GM10248 (cell line): ENCODE results near the gene PMEL.

Experiments
- CTCF ChIA-PET: fragments of 300-600 bp; sonication (Branson Sonifier 250); formaldehyde crosslinking; extraction: SDS; loops from one replicate; lab custom pipeline; 2021; ENCODE audit warnings: antibody characterized with exemption; lab: Yijun Ruan, JAX
- POLR2A ChIA-PET: fragments of 350-650 bp; sonication (Branson Sonifier 250); formaldehyde crosslinking; extraction: SDS; loops from one replicate; lab custom pipeline; 2020; ENCODE audit warnings: antibody characterized with exemption; lab: Yijun Ruan, JAX
- DNase-seq: peaks from one replicate; pipeline ENCODE4 v3.0.0; 2012; ENCODE audit errors: extremely low spot score
- TF ChIP-seq, protein P1 (sequence below): IDR thresholded peaks from 2 replicates; pipeline ENCODE4 v1.5.1; 2012; ENCODE audit warnings: mild to moderate bottlenecking, low read depth; ENCODE audit errors: extremely low read depth, missing control alignments, control extremely low read depth

Gene PMEL

DNA sequence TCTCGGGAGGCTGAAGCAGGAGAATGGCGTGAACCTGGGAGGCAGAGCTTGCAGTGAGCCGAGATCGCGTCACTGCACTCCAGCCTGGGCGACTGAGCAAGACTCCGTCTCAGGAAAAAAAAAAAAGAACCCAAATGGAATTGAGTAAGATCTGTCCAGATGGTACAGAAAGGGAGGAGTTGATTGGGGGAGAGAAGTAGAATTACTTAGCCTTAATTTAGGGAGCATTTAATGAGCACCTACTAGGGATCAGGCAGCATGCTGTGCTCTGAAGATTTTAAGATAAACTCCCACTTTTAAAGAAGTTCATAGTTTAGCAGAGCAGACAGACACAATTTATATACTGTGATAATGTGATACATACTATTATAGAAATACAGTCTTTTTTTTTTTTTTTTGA, 12.6 kb upstream of the PMEL start:
- POLR2A ChIA-PET, result no interaction called here
- no peak for DNase-seq
- CTCF ChIA-PET, result interaction anchor here (1.2 to 1.6 kb wide), 2 partner anchors 17 to 19 kb away, joined by 5 read pairs; partner anchors contain the start of gene SUOX
- TF ChIP-seq, protein P1, sequence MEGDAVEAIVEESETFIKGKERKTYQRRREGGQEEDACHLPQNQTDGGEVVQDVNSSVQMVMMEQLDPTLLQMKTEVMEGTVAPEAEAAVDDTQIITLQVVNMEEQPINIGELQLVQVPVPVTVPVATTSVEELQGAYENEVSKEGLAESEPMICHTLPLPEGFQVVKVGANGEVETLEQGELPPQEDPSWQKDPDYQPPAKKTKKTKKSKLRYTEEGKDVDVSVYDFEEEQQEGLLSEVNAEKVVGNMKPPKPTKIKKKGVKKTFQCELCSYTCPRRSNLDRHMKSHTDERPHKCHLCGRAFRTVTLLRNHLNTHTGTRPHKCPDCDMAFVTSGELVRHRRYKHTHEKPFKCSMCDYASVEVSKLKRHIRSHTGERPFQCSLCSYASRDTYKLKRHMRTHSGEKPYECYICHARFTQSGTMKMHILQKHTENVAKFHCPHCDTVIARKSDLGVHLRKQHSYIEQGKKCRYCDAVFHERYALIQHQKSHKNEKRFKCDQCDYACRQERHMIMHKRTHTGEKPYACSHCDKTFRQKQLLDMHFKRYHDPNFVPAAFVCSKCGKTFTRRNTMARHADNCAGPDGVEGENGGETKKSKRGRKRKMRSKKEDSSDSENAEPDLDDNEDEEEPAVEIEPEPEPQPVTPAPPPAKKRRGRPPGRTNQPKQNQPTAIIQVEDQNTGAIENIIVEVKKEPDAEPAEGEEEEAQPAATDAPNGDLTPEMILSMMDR, result no peak

DNA sequence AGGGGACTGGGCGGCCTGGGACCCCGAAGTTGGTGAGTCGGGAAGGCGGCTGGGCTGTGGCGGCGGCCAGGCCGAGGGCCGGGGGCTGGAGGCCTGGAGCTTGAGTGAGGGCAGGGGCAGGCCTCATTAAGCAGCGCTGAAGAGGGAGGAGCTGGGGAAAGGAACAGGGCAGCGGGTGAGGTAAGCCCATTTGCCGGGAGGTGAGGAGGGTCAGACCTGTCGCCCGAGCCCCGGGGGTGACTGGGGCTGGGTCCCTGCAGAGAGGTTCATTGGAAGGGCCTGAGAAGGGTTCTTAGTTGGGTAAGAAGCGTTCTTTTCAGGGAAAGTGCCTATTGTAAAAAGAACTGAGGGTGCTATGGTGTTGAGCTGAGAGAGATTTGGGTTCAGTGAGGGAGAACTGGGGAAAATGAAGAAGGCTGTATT, 8.5 kb upstream of the PMEL start:
- DNase-seq, result peak; percentile 58
- ChIA-PET CTCF (interaction anchor here (0.7 to 3.0 kb wide), 24 partner anchors 8 to 255 kb away, joined by 3 to 38 read pairs (median 4); partner anchors contain the start of genes ORMDL2, PA2G4, PYM1 and SARNP), POLR2A (interaction anchor here (0.5 to 2.7 kb wide), 18 partner anchors 8 to 247 kb away, joined by 3 to 19 read pairs (median 4); partner anchors contain the start of genes ORMDL2, PA2G4, PYM1 and RNF41)
- TF ChIP-seq, protein P1, result no peak

DNA sequence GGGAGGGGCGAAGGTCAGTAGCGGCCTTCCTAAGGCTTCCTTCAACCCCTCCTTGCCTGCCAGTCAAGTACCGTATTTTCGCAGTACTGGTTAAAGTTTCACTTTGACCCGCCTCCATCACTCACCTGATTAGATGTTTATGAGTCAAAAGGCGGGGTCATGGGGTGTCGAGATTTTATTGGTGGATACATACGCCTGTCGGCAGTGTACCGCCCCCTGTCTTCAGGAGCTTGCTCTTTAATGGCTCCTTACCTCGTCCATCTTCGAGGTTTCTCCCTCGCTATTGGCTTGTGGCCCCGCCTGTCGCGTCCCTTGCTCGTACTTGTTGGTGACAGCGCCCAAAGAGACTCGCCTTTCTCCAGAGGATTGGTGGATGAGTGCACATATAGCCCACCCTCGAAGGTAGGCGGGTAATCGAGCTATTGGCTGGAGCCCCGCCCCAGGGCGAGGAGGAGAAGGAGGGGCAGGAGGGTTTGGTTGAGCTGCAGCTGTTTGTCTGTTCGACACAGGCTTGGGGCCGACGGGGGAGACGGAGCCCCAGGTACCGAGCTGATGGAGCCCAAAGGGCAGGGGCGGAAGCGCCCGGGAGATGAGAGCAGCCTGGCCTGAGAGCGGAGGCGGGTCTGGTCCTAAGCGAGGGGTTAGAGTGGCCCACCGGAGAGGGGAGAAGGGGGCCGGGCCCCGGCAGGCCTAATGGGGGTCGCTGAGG, 7.9 kb upstream of the PMEL start, which contains the start of gene RAB5B:
TSS of gene RAB5B (plus strand) at position 480 of the 709 bp plus-strand sequence. CDS start 12,883 bp downstream, outside the sequence.
- CTCF ChIA-PET, result interaction anchor here (0.7 to 3.0 kb wide), 24 partner anchors 9 to 255 kb away, joined by 3 to 38 read pairs (median 3); partner anchors contain the start of genes ORMDL2, PA2G4, PYM1 and SARNP
- TF ChIP-seq, protein P1, result no peak
- DNase-seq, result peak; percentile 94
- POLR2A ChIA-PET, result interaction anchor here (0.5 to 2.7 kb wide), 21 partner anchors 9 to 248 kb away, joined by 3 to 19 read pairs (median 4); partner anchors contain the start of genes DNAJC14, ORMDL2, PA2G4 and PYM1

DNA sequence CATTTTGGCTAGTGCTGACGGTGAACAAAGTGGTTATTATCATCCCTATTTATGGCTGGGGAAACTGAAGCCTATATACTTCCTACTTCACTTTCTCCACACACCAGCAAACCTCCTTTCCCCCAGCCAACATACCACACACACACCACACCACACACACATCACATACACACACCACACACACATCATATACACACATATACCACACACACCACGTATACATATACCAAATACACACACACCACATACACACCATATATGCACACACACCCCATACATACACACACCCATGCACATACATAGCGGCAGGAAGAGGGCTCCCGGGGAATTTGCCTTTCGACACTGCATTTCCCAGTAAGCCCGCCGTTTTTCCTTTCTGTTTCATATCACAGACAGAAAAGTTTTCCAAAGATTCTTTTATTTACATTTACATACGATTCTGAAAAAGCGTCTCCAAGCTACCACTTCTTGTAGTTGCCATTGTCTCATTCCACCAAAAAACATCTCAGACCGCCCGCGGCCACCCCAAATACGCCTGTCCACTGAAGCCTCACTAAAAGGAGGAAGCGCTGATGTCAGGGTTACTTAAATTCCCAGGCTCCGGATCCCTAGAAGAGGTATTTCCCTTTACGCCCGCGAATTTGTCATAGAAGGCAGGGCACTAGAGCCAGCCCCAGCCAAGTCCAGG, 7.2 kb upstream of the PMEL start:
- DNase-seq, result no peak
- TF ChIP-seq, protein P1, result no peak
- ChIA-PET POLR2A (interaction anchor here (0.6 to 2.7 kb wide), 17 partner anchors 10 to 249 kb away, joined by 3 to 19 read pairs (median 6); partner anchors contain the start of genes DNAJC14, ORMDL2, PA2G4 and RNF41), CTCF (interaction anchor here (0.7 to 3.0 kb wide), 19 partner anchors 8 to 254 kb away, joined by 3 to 38 read pairs (median 4); partner anchors contain the start of genes ORMDL2, PA2G4, PYM1 and SARNP)

DNA sequence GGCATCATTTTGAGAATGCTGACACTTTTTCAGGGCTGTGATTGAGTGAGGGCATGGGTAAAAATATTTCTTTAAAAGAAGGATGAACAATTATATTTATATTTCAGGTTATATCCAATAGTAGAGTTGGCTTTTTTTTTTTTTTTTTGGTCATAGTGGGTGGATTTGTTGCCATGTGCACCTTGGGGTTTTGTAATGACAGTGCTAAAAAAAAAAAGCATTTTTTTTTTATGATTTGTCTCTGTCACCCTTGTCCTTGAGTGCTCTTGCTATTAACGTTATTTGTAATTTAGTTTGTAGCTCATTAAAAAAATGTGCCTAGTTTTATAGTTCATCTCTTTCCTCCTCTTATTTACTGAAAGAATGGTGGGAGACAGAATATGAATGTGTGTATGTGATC, 6.6 kb upstream of the PMEL start:
- ChIA-PET CTCF (no interaction called here), POLR2A (interaction anchor here (2.7 kb wide), 1 partner anchor 155 kb away, joined by 15 read pairs; the partner anchor contains the start of genes ORMDL2 and SARNP)
- TF ChIP-seq, protein P1, result no peak
- DNase-seq, result no peak

DNA sequence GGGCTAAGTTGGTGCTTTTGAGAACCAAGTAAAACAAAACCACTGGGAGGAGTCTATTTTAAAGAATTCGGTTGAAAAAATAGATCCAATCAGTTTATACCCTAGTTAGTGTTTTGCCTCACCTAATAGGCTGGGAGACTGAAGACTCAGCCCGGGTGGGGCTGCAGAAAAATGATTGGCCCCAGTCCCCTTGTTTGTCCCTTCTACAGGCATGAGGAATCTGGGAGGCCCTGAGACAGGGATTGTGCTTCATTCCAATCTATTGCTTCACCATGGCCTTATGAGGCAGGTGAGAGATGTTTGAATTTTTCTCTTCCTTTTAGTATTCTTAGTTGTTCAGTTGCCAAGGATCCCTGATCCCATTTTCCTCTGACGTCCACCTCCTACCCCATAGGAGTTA, 6.2 kb upstream of the PMEL start:
- CTCF ChIA-PET, result no interaction called here
- no peak for DNase-seq
- POLR2A ChIA-PET, result interaction anchor here (2.7 kb wide), 1 partner anchor 154 kb away, joined by 15 read pairs; the partner anchor contains the start of genes ORMDL2 and SARNP
- TF ChIP-seq, protein P1, result no peak
